HCT116 (cell line): ENCODE results near the gene ZNF516.

Source experiments
- CTCF ChIP-seq, 3 experiments: fragments of 200-600 bp in 1 of 3; sonication (generic) in 1 of 3; IDR thresholded peaks in 2 of 3; conservative IDR thresholded peaks in 1 of 3; 2 replicates each; pipeline ENCODE4 v1.5.1; 2012 to 2017; ENCODE audit warnings: low read depth in 2 of 3, low read length in 2 of 3, antibody characterized with exemption in 1 of 3, borderline replicate concordance in 1 of 3, control low read depth in 1 of 3, mild to moderate bottlenecking in 1 of 3, mixed read lengths in 1 of 3, mixed run types in 1 of 3, moderate library complexity in 1 of 3; ENCODE audit not compliant: insufficient read depth in 1 of 3
- EZH2 ChIP-seq: fragments of 200-600 bp; sonication (generic); IDR thresholded peaks from 2 replicates; pipeline ENCODE4 v1.6.1; 2017; ENCODE audit warnings: antibody characterized with exemption, mixed run types
- POLR2A ChIP-seq: IDR thresholded peaks from 2 replicates; pipeline ENCODE4 v1.7.0; 2011; ENCODE audit warnings: borderline replicate concordance; ENCODE audit not compliant: insufficient read depth, insufficient read length; ENCODE audit errors: extremely low read depth
- POLR2AphosphoS5 ChIP-seq: IDR thresholded peaks from 2 replicates; pipeline ENCODE4 v1.6.1; 2011; ENCODE audit warnings: mild to moderate bottlenecking, low read depth, low read length, moderate library complexity
- RAD21 ChIP-seq: IDR thresholded peaks from 2 replicates; pipeline ENCODE4 v1.6.1; 2012; ENCODE audit warnings: low read depth, mild to moderate bottlenecking
- REST ChIP-seq: IDR thresholded peaks from 2 replicates; pipeline ENCODE4 v1.6.1; 2012; ENCODE audit warnings: low read depth
- SIN3A ChIP-seq: IDR thresholded peaks from 2 replicates; pipeline ENCODE4 v1.6.1; 2012; ENCODE audit warnings: low read depth
- SP1 ChIP-seq: IDR thresholded peaks from 2 replicates; pipeline ENCODE4 v1.6.1; 2012; ENCODE audit warnings: low read depth
- TCF7L2 ChIP-seq: IDR thresholded peaks from 2 replicates; pipeline ENCODE4 v1.7.0; 2011; ENCODE audit warnings: borderline replicate concordance, inconsistent platforms; ENCODE audit not compliant: insufficient read depth, insufficient read length; ENCODE audit errors: extremely low read depth
- YY1 ChIP-seq: IDR thresholded peaks from 2 replicates; pipeline ENCODE4 v1.6.1; 2011; ENCODE audit warnings: low read length, low read depth, moderate library complexity, mild to moderate bottlenecking; ENCODE audit not compliant: insufficient replicate concordance; ENCODE audit errors: extremely low read depth
- ZNF274 ChIP-seq: fragments of 200-500 bp; sonication (Bioruptor generic); IDR thresholded peaks from 2 replicates; pipeline ENCODE4 v1.6.1; 2014; ENCODE audit warnings: mild to moderate bottlenecking, low read depth, low read length, inconsistent platforms
- TF ChIP-seq, protein P1 (sequence below): IDR thresholded peaks from 2 replicates; pipeline ENCODE4 v1.6.1; 2012
- TF ChIP-seq, protein P2 (sequence below): IDR thresholded peaks from 2 replicates; pipeline ENCODE4 v1.6.1; 2012

DNA sequence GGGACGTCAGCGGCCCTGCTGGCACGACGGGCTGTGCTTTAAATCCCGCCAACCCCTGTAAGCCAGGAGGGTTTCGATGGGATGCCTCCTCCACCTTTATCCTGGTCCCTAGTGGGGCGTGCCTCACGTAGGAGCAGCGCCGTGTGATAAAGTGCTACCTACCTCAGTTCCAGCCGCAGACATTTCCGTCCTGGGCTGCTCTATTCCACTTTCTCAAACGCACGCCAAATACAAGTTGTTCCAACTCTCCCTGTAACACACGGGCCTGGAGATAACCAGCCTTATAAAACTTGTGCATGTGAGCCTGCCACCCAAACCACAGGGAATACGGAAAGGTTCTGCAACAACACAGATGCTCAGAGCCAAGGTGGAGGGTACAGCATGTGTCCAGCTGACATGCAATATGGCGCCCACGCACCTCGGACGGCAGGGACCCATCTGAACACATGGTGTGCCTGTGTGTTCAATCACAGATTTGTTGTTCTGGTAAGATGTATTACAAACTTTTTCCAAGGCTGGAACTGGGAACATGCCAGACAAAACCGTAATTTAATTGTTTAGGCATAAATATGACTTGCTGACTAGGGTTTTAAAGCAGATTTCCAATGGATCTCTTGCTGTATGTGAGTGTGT, 47.7 kb downstream of the ZNF516 start:
- TF ChIP-seq TCF7L2: no peak
- TF ChIP-seq REST: no peak
- TF ChIP-seq CTCF (IDR thresholded peaks at IDR 0.05 in 2 of 3, conservative IDR thresholded peaks at IDR 0.05 in 1 of 3; ENCODE audit: borderline replicate concordance in 1 of 3, insufficient read depth in 1 of 3, low read depth in 2 of 3, low read length in 2 of 3): no peak
- no peak for TF ChIP-seq EZH2
- no peak for TF ChIP-seq RAD21
- TF ChIP-seq POLR2A: no peak
- TF ChIP-seq SP1: no peak
- no peak for TF ChIP-seq SIN3A
- TF ChIP-seq YY1: no peak
- TF ChIP-seq POLR2AphosphoS5: no peak
- TF ChIP-seq, protein P1, sequence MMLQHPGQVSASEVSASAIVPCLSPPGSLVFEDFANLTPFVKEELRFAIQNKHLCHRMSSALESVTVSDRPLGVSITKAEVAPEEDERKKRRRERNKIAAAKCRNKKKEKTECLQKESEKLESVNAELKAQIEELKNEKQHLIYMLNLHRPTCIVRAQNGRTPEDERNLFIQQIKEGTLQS: no peak
- TF ChIP-seq, protein P2, sequence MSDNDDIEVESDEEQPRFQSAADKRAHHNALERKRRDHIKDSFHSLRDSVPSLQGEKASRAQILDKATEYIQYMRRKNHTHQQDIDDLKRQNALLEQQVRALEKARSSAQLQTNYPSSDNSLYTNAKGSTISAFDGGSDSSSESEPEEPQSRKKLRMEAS: no peak
- no peak for TF ChIP-seq ZNF274
